ENCODE data around the gene IQUB. TPM values are rescaled to one million over a fixed set of nuclear protein-coding genes. Genes with fewer than 3 reads are reported as not detected.
"Not testable (repeated sequence)": the region's sequence is repeated elsewhere in the genome, so short reads cannot be mapped to it uniquely, and the experiment has no call there.

IQUB gene
- total and polyA plus RNA-seq, 7 donors, result 0.10 to 0.83 (median 0.66) TPM; not detected in 2

GRCh38 chr7:123552641-123553040 lies 18.2 kb upstream of the IQUB start:
- TF ChIP-seq POLR2A (IDR thresholded peaks at IDR 0.05), result no peak
- no peak for TF ChIP-seq POLR2AphosphoS5 (IDR thresholded peaks at IDR 0.05)
- TF ChIP-seq, protein P1, sequence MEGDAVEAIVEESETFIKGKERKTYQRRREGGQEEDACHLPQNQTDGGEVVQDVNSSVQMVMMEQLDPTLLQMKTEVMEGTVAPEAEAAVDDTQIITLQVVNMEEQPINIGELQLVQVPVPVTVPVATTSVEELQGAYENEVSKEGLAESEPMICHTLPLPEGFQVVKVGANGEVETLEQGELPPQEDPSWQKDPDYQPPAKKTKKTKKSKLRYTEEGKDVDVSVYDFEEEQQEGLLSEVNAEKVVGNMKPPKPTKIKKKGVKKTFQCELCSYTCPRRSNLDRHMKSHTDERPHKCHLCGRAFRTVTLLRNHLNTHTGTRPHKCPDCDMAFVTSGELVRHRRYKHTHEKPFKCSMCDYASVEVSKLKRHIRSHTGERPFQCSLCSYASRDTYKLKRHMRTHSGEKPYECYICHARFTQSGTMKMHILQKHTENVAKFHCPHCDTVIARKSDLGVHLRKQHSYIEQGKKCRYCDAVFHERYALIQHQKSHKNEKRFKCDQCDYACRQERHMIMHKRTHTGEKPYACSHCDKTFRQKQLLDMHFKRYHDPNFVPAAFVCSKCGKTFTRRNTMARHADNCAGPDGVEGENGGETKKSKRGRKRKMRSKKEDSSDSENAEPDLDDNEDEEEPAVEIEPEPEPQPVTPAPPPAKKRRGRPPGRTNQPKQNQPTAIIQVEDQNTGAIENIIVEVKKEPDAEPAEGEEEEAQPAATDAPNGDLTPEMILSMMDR (IDR thresholded peaks at IDR 0.05), result no peak
- TF ChIP-seq EP300 (IDR thresholded peaks at IDR 0.05), result no peak
- Histone ChIP-seq H3K27ac (no peak overlapping the region), H3K4me3 (no peak overlapping the region), H3K27me3 (no peaks in the 10 kb centered on the region), H3K4me1 (peaks cover 0 to 47% (median 32%) of the 10 kb centered on the region in 4 donors), H3K9me3 (no peaks in the 10 kb centered on the region), H3K36me3 (peaks cover 0 to 51% (median 7%) of the 10 kb centered on the region in 4 donors)
- 95 to 98% methylated on average over 2 of the region's 2 CpGs for WGBS, 2 donors
- DNase-seq, result no peak
- intact Hi-C loops (cut with DNase I), result loop anchor here (10.0 kb wide), 1 partner anchor 1408 kb away; the partner anchor contains the start of gene AASS

- H3K9me3 ChIP-seq, DNase-seq, H3K27ac ChIP-seq, H3K27me3 ChIP-seq, H3K4me3 ChIP-seq: not testable (repeated sequence)
- H3K36me3 ChIP-seq, result peaks cover 0 to 52% (median 7%) of the 10 kb centered on the region in 4 donors
- peaks cover 0 to 47% (median 32%) of the 10 kb centered on the region in 4 donors for H3K4me1 ChIP-seq
- intact Hi-C loops (cut with DNase I), result loop anchor here (10.0 kb wide), 1 partner anchor 1407 kb away; the partner anchor contains the start of gene AASS
These were observed 17.7 kb upstream of the IQUB start for GRCh38 chr7:123552134-123552533.

DNA sequence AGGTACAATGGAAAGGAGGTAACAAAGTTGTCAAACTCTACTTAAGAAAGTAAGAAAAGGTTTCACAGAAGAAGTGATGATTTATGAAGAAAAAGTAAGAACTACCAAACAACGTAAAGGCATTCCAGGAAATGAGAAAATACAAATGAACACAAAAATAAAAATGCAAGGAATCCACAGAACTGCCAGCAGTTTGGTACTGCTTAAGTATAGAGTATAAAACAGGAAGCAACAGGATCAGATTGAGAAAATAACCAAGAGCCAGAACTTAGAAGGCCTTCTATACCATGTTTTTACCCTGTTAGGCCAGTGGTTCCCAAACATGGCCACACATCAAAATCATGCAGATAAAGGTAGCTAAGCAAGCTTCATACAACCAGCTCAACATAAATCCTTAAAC lies 14.0 kb upstream of the IQUB start:
- H3K27me3 ChIP-seq, result no peaks in the 10 kb centered on the region
- intact Hi-C loops (cut with DNase I), result no loop called here
- WGBS, 2 donors, result 82 to 90% methylated on average over 1 of the region's 1 CpG
- peaks cover 0 to 12% (median 4%) of the 10 kb centered on the region in 4 donors for H3K4me1 ChIP-seq
- no peak overlapping the region for H3K4me3 ChIP-seq
- no peak overlapping the region for H3K27ac ChIP-seq
- no peaks in the 10 kb centered on the region for H3K9me3 ChIP-seq
- peaks cover 0 to 55% (median 7%) of the 10 kb centered on the region in 4 donors for H3K36me3 ChIP-seq
- DNase-seq, result no peak
- TF ChIP-seq POLR2A (IDR thresholded peaks at IDR 0.05) (no peak), EP300 (IDR thresholded peaks at IDR 0.05) (no peak)
- TF ChIP-seq, protein P1 (IDR thresholded peaks at IDR 0.05), result no peak

DNA sequence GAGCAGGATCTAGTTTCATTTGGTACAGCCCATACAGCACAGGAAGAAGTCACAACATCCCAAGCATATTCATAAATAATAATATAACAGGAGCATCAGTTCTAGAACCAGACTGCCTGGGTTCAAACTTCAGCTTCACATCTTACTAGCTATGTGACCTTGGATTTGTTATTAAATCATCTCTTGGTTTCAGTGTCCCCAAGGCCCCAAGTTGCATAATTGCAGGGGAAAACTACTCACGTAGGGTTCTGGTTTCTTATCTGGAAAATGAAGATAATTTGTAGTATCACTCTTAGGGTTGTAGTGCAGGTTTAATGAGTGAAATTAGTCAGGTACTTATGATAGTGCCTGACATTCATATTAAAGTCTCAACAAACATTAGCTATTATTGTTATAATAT lies 5.5 kb upstream of the IQUB start:
- Histone ChIP-seq H3K27ac (no peak overlapping the region), H3K4me1 (no peaks in the 10 kb centered on the region), H3K4me3 (no peak overlapping the region), H3K27me3 (no peaks in the 10 kb centered on the region), H3K9me3 (no peaks in the 10 kb centered on the region), H3K36me3 (peaks cover 0 to 19% (median 0%) of the 10 kb centered on the region in 4 donors)
- intact Hi-C loops (cut with DNase I), result loop anchor here (5.0 to 10.0 kb wide), 2 partner anchors 207 to 1385 kb away; partner anchors contain the start of genes POT1 and WASL
- WGBS, 2 donors, result 64 to 73% methylated on average over 1 of the region's 1 CpG
- TF ChIP-seq, protein P1 (IDR thresholded peaks at IDR 0.05), result no peak
- no peak for TF ChIP-seq POLR2A (IDR thresholded peaks at IDR 0.05)
- no peak for TF ChIP-seq EP300 (IDR thresholded peaks at IDR 0.05)
- no peak for TF ChIP-seq POLR2AphosphoS5 (IDR thresholded peaks at IDR 0.05)
- no peak for DNase-seq

DNA sequence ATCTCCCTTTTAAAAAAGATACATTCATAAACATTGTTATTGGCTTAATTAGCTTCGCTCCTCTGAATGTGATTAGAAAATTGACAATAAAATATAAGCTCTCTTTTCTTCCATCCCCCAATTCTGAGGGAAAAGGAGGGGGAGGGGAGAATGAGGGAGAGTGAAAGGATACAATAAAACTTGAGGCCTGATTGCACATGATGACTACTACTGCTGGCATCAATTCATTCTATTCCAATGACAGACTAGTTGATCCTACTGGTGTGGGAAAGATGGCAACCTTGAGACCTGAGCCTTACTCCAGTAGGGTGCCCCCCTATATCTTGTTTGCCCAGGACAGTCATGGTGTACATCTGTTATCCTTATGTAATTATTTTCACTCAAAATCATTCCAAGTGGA lies 4.5 kb upstream of the IQUB start:
- Histone ChIP-seq H3K4me3 (no peak overlapping the region), H3K4me1 (peaks cover 0 to 4% (median 4%) of the 10 kb centered on the region in 4 donors), H3K27ac (no peak overlapping the region), H3K9me3 (no peaks in the 10 kb centered on the region), H3K27me3 (no peaks in the 10 kb centered on the region), H3K36me3 (peaks cover 0 to 19% (median 0%) of the 10 kb centered on the region in 4 donors)
- WGBS, 2 donors, result 98% methylated on average over 1 of the region's 1 CpG
- intact Hi-C loops (cut with DNase I), result loop anchor here (5.0 to 10.0 kb wide), 2 partner anchors 208 to 1386 kb away; partner anchors contain the start of genes POT1 and WASL
- no peak for TF ChIP-seq POLR2A (IDR thresholded peaks at IDR 0.05)
- TF ChIP-seq, protein P1 (IDR thresholded peaks at IDR 0.05), result no peak
- no peak for TF ChIP-seq EP300 (IDR thresholded peaks at IDR 0.05)
- TF ChIP-seq POLR2AphosphoS5 (IDR thresholded peaks at IDR 0.05), result no peak
- DNase-seq, result no peak

All from sigmoid colon (tissue), 7 donors.